NOMO-1 treated with DMSO at 0.1 percent for 48 hours (cell line): ENCODE measurements around the gene CPLX1.

Experiments
- DNase-seq: peaks from one replicate; lab custom pipeline; 2025; ENCODE audit not compliant: unreplicated experiment; lab: John Stamatoyannopoulos, UW

The CPLX1 gene

GRCh38 chr4:833731-834367 is 7.9 kb upstream of the CPLX1 start:
- no peak for DNase-seq

GRCh38 chr4:833156-833555 is 7.2 kb upstream of the CPLX1 start:
- DNase-seq, result peak; percentile 29

GRCh38 chr4:832536-832935 is 6.6 kb upstream of the CPLX1 start:
- DNase-seq, result no peak

- no peak for DNase-seq
These were observed 6.2 kb upstream of the CPLX1 start for GRCh38 chr4:832108-832507.

DNA sequence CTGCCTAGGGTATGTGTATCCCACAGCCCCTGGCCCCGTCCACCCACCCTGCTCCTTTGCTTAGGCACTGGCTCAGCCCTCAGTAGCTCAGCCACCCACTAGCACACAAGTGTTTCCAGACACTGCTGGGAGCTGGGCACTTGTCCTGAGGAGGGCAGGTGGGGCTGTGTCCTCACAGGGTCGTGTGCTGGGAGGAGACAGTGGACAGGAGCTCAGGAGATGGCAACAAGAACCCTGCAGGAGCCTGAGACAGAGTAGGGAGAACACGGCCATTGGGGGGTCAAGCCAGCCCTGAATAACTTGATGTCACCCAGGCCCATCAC is 5.5 kb upstream of the CPLX1 start:
- DNase-seq, result no peak

DNA sequence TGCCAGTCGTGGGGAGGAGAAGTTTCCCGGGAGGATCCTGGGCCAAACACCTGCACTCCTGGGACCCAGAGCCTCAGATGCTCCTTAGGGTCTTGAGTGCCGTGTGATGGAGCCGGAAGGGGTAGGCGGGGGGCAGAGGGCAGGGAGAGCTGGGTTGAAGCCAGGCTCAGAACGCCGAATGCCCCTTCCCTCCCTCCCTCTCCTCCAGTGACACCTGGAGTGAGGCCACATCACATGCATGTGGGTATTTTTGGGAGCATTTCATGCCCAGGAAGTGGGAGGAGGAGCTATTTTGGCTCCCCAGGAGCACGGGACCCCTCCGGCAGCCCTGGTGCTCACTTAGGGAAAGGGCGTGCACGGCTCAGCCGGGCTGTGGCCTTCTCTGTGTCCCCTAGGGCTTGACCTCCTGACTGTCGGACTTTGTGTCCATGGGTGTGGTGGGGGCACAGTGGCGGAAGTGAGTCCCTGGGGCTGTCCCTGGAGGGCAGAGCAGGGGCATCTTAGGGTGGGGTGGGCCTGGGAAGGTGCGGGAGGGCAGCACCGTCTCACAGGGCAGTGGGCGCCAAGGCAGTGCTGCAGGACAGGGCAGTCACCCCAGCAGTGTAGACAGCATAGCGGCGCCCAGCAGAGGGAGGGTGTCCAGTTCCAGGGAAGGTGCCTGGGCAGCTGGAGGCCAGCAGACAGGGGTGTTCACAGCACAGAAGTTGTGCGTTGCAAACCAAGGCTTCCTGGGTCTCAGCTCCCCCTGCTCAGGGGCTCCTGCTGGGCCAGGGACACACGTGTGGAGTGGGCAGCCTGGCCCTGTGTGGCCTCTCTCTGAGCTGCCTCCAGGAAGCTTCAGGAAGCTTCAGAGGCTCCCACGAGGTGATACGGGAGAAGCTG is 4.9 kb upstream of the CPLX1 start:
- DNase-seq, result no peak

DNA sequence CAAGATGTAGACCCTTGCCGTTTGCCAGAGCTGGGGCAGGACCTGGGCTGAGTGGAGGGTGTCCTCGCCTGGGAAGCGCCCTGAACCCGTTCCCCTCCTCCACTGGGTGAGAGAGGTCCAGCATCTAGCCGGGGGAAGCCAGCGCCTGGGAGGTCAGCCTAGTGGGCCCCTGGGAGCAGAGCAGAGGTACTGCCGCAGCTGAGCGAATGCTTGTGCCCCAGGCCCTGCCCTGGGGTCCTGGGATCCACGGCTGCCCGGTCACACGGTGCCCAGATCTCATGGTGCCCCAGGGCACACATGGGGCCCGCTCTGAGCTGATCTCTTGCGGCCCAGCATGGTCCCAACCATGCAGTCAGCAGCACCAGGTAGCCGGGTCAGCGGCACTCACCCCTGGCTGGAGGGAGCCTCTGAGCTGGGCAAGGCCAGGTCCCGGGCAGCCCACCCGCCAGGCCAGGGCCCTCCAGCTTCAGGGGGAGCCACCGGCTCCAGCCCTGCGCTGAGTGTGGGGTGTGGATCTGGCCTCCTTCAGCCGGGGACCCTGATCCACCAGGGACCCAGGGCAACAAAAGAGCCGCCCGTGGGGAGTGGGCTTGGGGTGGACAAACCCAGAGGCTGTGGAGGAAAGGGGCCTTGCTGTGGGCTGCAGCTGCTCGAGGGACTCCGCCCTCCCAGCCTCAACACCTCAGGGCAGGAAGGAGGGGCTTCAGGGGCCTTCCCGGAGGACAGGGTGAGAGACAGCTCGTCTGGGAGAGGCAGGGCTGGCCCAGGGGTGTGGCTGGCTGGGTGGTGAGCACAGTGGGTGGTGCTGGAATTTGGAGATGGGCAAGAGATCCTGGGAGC is 4.1 kb upstream of the CPLX1 start:
- DNase-seq, result no peak

DNA sequence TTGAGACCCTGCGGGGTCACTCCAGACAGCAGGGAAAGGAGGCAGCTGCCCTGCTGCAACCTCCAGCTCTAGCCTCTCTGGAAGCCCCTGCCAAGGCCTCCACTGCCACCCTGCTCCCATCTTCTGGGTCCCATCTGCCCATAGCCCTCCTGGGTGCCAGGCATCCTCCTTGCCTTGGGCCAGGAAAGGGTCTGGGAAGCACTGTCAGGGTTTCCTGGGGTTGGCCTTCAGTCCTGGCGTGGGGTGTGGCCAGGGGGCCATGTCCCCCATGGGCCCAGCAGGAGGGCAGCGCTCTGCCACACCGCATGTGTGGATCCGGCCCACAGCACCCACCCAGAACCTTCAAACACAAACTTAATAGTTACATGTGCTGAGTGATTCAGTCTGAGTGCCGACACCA is 3.4 kb upstream of the CPLX1 start:
- DNase-seq, result no peak

GRCh38 chr4:828641-829271 is 2.8 kb upstream of the CPLX1 start:
- no peak for DNase-seq

GRCh38 chr4:827209-828081 is 1.5 kb upstream of the CPLX1 start:
- DNase-seq, result no peak

DNA sequence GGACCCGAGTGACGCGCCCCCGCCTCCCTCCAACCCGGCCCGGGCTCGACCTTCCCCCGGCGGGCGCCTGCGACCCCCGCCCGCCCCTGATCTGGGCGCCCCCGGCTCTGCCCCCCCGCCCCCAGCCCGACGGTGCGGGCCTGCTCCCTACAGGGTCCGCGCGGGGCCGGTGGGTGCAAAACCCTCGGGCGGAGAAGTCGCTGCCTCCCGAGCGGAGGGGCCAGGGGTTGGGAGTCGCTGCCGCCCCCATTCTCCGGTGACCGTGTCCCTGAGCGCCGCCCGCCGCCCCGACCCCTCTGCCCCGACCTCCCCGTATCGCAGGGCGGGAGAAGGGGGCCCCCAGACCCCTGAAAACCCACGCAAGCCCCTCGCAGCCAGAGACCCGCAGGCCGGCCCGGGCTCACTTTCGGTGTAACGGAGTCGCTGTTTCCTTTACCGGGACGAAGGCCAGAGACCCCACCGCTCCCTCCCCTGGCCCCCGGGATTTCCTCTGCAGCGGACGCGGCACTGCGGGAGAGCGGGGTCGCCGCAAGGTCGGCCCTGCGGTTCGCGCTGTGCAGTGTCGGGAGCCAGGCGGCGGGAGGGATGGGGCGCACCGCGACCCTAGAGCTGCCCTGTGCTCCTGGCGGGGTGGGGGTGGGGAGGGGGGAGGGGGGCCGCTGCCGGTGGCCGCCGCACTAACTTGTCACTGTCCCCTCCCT is 729 bp upstream of the CPLX1 start:
- no peak for DNase-seq

DNA sequence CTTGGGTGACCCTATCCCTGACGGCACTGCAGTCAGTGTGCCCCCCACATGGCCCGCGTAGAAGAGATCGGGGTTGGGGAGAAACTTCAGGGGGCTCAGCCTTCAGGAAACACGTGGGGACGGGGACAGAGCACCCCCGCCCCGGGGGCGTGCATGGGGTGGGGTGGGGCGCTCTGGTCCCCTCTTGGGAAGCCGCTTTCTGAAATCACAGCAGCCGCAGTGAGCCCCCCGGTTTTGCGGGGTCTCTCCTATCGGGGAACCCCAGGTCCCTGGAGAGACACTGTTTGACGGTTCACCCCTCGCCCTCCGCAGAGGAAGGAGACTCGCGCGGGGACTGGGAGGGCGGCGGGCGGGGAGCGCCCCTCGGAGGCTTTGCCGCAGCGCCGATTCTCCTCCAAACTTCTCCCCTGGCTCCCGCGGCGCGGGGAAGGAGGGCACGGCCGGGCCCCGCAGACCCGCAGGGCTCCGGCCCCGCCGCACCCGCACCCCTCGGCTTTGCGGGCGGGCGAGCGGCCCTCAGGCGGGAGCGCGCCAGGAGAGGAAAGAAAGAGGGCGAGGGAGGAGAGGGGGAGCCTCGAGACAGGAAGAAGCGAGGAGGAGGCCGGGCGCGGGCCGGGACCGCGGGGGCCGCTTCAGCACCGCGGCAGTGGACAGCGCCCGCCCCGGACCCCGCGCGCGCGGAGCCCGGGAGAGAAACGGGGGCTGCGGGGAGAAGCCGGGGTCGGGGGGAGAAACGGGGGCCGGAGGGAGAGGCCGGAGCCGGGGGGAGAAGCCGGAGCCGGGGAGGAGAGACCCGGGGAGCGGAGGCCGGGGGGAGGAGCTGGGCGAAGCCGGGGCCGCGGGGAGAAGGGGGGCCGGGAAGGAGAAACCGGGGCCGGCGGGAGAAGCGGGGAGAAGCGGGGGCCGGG is 612 bp downstream of the CPLX1 start:
- no peak for DNase-seq

DNA sequence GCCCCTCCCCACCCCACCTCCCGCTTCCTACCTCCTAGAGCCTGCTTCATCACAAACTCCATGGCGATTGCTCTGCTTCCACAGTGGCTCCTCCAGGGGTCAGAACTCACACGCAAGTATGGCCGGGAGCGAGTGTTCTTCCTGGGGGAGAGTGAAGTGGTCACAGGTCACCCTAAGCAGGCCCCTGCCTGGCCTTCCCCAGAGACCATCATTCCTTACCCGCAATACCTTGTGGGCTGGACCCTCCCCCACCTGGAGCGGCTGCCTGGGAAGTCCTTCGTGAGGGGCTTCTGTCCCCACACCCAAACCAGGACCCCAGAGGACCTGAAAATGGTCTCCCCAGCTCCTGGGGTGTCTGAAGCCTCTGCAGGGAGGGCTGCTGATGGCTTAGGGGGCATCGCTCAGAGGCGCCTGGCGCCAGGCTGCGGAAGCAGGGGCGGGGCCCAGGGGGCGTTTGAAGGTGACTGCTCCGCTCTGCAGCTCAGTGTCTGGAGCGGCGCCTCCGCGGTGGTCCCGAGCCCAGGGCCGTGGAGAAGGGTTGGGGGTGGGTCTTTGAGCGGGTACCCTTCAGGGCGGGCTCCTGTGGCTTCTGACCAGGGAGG is 1.4 kb downstream of the CPLX1 start:
- DNase-seq, result no peak

DNA sequence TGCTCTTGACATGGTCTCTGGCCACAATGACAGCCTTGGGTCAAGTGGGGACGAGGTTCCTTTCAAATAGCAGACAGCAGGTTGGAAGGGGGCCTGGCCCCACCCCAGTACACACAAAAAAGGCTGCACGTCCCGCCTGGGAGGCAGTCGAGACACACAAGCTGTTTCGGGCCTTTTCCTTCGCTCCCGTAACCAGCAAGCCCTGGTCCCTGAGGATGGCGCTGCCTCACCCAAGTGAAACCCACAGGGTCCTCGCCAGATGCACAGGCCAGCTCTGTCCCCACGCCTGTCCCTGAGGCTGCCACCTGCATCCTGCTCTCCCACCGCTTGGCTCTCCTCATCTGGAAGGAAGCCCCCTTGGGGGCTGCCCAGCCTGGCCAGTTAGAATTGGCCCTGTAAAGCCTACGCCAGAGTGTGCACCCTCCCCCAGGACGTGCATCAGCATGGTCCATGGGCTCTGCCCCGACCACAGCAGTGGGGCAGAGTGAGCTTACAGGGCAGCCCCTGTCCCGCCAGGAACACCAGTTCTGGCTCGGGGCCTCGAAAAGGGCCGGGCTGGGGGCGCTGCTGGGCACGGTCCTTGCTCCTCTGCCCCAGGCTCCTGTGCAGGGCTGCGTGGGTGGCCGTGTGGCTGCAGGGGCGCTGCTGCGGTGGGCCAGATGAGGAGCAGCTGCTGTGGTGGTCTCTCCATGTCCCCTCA is 2.0 kb downstream of the CPLX1 start:
- DNase-seq, result no peak

- DNase-seq, result no peak
These were observed 2.7 kb downstream of the CPLX1 start for GRCh38 chr4:823176-823760.

GRCh38 chr4:822361-823175 is 3.4 kb downstream of the CPLX1 start:
- DNase-seq, result no peak

GRCh38 chr4:821631-822030 is 4.3 kb downstream of the CPLX1 start:
- no peak for DNase-seq
